ENCODE data around the gene MAGED4.
"Not testable (repeated sequence)": the region's sequence is repeated elsewhere in the genome, so short reads cannot be mapped to it uniquely, and the experiment has no call there.

Gene MAGED4

GRCh38 chrX:52184440-52185077 lies at the start of gene MAGED4:
TSS of gene MAGED4 (plus strand) at chrX:52184888. CDS start at chrX:52185923, 1,035 bp downstream.
- not testable (repeated sequence) for DNase-seq (ENCODE audit: low spot score)

DNA sequence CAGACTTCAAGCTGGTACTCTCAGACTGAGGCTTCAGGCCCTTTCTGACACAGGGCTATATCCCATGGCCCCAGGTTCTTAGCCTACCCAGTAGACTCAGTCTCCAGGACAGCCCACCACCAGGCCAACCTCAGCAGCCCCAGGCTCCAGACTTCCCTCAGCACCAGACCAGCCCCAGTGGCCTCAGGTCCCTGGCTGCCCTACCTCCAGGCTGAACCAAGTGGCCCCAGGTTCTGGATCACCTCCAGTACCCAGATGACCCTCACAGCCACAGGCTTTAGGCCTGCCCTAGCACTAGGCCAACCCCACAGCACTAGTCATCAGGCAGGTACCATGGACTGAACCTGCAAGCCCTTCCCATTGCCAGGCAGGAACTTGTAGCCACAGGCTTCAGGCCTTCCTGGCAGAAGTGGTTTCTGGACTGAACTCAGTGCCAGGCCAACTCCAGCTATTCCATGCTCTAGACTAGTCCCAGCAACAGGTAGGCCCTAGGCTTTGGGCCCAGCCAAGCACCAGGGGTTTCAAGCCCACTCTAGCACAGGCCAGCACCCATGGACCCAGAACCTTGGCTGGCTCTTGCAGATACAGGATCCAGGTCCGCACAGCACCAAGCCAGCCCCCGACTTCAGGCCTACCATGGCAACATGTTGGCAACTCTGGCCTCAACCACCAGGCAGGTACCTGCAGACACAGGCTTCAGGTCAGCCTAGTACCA lies 45.7 kb upstream of the MAGED4 start:
- no peak for DNase-seq (ENCODE audit: low spot score)

GRCh38 chrX:52139545-52139895 lies 45.2 kb upstream of the MAGED4 start:
- no peak for DNase-seq (ENCODE audit: low spot score)

DNA sequence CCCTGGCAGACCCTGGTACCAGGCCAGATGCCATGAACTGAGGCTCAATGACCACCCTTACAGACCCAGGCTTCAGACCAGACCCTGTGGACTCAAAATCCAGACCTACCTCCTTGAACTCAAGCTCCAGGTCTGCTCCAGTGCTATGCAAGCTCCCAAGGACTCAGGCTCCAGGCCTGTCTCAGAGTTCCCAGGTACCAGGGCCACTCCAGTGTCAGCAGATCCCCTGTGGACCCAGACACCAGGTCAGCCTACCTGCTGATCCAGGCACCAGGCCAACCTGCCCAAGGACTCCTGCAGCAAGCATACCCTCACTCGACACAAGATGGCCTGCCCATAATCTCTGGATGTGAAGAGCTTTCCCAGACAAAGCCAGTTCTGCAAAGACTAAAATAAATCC lies 44.7 kb upstream of the MAGED4 start:
- DNase-seq (ENCODE audit: low spot score), result no peak

- DNase-seq (ENCODE audit: low spot score), result not testable (repeated sequence)
These were observed 34.0 kb upstream of the MAGED4 start for GRCh38 chrX:52150667-52151066.

DNA sequence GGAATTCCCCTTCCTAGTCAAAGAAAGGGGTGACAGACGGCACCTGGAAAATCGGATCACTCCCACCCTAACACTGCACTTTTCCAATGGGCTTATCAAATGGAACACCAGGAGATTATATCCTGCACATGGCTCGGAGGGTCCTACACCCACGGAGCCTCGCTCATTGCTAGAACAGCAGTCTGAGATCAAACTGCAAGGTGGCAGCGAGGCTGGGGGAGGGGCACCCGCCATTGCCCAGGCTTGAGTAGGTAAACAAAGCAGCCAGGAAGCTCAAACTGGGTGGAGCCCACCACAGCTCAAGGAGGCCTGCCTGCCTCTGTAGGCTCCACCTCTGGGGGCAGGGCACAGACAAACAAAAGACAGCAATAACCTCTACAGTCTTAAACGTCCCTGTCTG lies 24.5 kb upstream of the MAGED4 start:
- DNase-seq (ENCODE audit: low spot score), result not testable (repeated sequence)

GRCh38 chrX:52166840-52167239 lies 17.8 kb upstream of the MAGED4 start:
- DNase-seq (ENCODE audit: low spot score), result no peak

DNA sequence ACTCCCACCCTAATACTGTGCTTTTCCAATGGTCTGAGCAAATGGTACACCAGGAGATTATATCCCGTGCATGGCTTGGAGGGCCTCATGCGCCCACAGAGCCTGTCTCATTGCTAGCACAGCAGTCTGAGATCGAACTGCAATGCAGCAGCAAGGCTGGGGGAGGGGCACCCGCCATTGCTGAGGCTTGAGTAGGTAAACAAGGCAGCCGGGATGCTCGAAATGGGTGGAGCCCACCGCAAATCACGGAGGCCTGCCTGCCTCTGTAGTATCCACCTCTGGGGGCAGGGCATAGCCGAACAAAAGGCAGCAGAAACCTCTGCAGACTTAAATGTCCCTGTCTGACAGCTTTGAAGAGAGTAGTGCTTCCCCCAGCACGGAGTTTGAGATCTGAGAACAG lies 13.6 kb upstream of the MAGED4 start:
- DNase-seq (ENCODE audit: low spot score), result not testable (repeated sequence)

- DNase-seq (ENCODE audit: low spot score), result not testable (repeated sequence)
These were observed 378 bp downstream of the MAGED4 start for GRCh38 chrX:52185078-52185453.

DNA sequence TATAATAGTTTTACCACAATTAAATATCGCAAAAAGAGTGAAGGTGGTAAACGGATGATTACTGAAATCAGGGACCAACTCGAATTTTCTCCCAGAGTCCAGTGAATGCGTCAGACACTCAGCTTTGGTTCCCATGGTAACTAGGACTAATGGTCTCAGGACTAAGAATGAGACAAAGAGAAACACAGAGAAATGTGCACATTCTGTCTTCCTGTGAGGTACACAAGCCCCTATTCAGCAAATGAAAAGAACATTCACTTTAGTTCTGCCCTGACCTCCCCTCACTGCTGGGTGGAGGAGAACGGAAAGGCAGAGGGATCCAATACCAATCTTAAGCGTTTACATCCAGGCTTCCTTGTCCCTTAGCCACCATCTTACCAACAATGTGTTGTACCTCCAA lies 26.7 kb downstream of the MAGED4 start:
- DNase-seq (ENCODE audit: low spot score), result not testable (repeated sequence)

GRCh38 chrX:52213276-52213675 lies 28.6 kb downstream of the MAGED4 start:
- no peak for DNase-seq (ENCODE audit: low spot score)

DNA sequence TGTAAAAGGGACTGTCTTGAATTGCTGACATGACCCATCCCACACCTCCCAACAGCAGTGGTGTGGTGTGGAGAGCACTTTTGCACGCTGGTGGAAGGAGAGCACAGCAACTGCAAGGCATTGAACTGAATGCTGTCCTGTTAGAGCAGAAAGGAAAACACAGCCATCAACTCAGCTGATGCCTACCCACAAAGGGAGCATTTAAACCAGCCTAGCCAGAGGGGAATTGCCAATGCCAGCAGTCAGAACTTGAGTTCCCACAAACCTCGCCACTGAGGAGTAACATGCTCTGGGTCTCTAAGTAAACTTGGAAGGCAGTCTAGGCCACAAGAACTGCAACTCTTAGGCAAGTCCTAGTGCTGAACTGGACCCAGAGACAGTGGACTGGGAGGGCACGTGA lies 31.9 kb downstream of the MAGED4 start:
- peak; percentile 37 for DNase-seq (ENCODE audit: low spot score)

GRCh38 chrX:52217494-52218160 lies 32.9 kb downstream of the MAGED4 start:
- DNase-seq (ENCODE audit: low spot score), result no peak

DNA sequence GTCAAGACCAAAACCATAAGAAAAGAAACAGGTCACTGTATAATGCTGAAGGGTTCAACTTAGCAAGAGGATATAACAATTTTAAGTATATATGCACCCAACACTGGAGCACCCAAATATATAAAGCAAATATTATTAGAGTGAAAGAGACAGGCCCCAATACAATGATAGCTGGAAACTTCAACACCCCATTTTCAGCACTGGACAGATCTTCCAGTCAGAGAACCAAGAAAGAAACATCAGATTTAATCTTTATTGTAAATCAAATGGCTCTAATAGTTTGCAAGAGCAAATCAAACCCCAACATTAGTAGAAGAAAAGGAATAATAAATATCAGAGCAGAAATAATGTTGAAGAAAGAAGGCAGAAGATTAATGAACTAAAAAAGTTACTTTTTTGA lies 36.2 kb downstream of the MAGED4 start:
- no peak for DNase-seq (ENCODE audit: low spot score)

All from pons (tissue), 1 donor.